Measurements from ENCODE around the gene PIN1. TPM values are rescaled to one million over a fixed set of nuclear protein-coding genes. Genes with fewer than 3 reads are reported as not detected.

PIN1 gene
- total RNA-seq, 2 experiments from 2014 or later: 95.5 to 107 TPM

GRCh38 chr19:9847087-9847671, 12.1 kb downstream of the PIN1 start:
- CTCF ChIA-PET: interaction anchor here (0.6 to 1.1 kb wide), 3 partner anchors 17 to 356 kb away, joined by 3 read pairs; no protein-coding TSS in a partner anchor
- POLR2A ChIA-PET: no interaction called here

DNA sequence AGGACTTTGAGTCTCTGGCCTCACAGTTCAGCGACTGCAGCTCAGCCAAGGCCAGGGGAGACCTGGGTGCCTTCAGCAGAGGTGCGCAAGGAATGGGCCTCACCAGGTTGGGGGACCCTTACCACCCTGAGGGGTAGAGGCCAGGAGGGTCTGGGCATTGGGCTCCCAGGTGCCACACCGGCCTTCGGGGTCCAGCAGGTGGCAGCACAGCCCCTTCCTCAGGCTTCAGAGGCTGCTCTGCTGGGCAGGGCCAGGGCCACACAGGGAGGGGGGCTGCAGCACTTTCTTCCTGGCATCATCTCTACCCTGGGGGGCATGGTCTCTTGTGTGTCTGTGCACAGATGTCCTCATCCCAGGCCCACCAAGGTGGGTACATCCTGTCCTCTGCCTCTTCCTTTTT, 12.9 kb downstream of the PIN1 start:
- ChIA-PET CTCF (interaction anchor here (0.6 kb wide), 2 partner anchors 151 to 355 kb away, joined by 3 read pairs; no protein-coding TSS in a partner anchor), POLR2A (no interaction called here)

- ChIA-PET CTCF (no interaction called here), POLR2A (no interaction called here)
Observed at GRCh38 chr19:9848762-9849161, 13.6 kb downstream of the PIN1 start.

DNA sequence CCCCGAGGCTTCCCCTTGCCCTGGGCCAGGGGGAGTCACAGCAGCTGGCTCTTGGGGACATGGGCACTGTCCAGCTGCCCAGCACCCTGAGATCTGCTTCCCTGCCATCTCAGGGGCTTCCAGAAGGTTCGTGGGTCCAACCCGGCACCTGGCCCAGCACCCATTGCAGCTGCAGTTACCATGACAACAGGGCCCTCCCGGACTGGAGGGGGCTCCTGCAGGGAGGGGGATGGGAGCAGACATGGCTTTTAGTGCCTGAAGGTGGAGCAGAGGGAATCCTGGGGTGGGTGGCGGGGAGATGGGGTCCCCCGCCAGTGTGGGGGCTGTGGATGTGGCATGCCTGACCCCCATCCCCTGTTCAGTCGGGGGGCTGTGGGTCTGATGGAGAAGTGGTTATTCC, 14.7 kb downstream of the PIN1 start:
- ChIA-PET POLR2A (no interaction called here), CTCF (no interaction called here)

GRCh38 chr19:9850235-9850959, 15.3 kb downstream of the PIN1 start:
- ChIA-PET CTCF (no interaction called here), POLR2A (no interaction called here)

DNA sequence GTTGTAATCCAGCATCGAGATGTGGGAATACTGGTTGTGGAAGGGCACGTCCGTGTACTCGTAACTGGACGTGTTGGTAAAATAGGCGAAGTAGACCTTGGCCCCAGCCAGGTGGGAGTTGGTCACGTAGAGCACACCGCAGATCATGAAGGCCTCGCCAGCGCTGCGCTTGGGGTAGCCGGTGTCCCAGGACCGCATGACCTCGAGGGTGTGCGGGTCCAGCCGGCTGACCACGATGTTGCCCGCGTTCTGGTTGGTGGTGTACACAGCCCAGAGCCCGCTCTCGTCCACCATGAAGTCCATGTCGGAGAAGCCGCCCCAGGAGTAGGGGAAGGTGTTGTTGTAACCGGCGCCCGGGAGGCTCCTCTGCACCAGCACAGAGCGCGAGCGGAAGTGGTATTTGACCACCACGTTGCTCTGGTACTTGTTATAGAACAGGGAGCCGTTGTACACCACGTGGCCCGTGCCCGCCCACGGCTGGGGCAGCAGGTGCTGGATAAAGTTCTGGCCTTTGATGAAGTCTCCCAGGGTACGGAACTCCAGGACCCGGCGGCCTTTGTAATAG, 19.2 kb downstream of the PIN1 start:
- ChIA-PET POLR2A (no interaction called here), CTCF (no interaction called here)

DNA sequence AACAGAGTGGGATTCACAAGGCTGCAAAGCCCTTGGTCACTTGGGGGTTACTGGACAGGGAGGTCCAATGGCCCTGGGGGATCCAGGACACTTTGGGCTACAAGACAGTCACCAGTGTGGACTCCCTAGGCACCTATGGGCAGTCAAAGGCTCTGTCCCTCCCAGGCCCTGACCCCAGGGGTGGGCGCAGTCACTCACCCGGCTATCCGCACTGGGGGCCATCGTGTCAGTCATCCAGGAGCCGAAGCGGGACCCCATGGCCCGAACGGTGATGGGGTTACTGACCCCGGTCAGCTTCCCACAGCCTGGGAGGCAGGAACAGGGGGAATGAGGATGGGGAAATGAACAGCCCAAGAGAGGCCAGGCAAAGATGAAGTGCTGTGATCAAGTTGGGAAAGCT, 21.5 kb downstream of the PIN1 start:
- POLR2A ChIA-PET: no interaction called here
- CTCF ChIA-PET: no interaction called here

GRCh38 chr19:9857076-9857721, 22.1 kb downstream of the PIN1 start:
- ChIA-PET CTCF (interaction anchor here (1.6 kb wide), 1 partner anchor 22 kb away, joined by 4 read pairs; the partner anchor contains the start of gene PIN1), POLR2A (no interaction called here)

DNA sequence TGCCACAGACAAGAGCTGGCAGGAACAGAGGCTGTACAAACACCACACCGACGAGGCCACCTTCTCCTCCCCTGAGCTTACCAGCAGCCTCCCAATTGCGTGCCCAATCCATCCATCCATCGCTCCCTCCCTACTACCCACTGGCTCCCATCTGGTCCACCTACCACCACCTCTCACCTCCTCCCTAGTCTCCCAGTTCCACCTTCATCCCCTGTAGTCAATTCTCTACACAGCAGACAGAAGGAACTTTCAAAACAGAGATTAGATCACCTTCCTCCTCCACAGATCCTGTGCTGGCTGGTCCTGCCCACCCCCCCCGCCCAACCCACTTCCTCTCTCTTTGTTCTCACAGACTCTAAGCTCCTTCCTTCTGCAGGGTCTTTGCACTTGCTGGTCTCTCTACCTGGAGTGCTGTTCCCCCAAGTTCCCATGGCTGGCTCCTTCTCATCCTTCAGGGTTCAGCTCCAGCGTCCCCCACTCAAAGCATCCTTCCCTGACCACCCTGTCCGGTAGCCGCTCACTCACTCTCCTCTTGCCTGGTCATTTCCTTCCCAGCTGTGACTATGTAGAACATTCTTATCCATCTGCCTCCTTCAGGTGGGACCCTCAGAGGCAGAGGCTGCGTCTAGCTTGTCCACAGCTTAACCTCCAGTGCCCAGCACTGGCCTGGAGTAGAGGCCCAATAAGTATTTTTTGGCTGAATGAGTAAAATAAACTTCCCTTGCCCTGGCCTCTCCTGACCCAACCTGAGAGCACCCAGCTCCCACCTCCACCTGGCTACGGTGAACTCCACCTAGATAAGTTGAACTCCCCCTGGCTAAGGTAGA, 23.0 kb downstream of the PIN1 start:
- ChIA-PET POLR2A (no interaction called here), CTCF (interaction anchor here (1.2 to 1.6 kb wide), 2 partner anchors 9 to 23 kb away, joined by 3 to 4 read pairs; partner anchors contain the start of gene PIN1)

GRCh38 chr19:9858766-9859165, 23.6 kb downstream of the PIN1 start:
- ChIA-PET CTCF (interaction anchor here (1.2 to 1.6 kb wide), 2 partner anchors 8 to 23 kb away, joined by 3 to 4 read pairs; partner anchors contain the start of gene PIN1), POLR2A (no interaction called here)

- ChIA-PET POLR2A (interaction anchor here (0.6 kb wide), 2 partner anchors 92 to 253 kb away, joined by 3 read pairs; partner anchors contain the start of gene ZNF846), CTCF (interaction anchor here (0.7 to 1.3 kb wide), 4 partner anchors 10 to 134 kb away, joined by 3 to 4 read pairs (median 4); partner anchors contain the start of gene PIN1)
Observed at GRCh38 chr19:9860407-9860806, 25.3 kb downstream of the PIN1 start.

GRCh38 chr19:9861503-9861902, 26.4 kb downstream of the PIN1 start:
- POLR2A ChIA-PET: no interaction called here
- CTCF ChIA-PET: interaction anchor here (0.6 kb wide), 1 partner anchor 138 kb away, joined by 3 read pairs; no protein-coding TSS in a partner anchor

DNA sequence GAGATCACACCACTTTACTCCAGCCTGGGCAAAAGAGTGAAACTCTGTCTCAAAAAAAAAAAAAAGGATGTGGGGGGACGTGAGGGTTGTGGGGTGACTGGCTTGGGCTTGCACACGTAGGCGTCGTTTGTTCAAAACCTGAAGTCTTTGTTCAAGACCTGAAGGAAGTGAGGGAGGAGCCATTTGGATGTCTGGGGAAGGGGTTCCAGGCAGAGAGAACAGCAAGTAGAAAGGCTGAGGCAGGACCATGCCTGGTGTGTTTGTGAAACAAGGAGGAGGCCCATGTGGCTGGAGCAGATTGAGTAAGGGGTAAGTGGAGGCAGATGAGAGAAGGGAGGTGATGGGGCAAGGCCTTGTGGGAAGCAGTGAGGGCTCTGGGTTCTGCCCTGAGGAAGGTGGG, 27.8 kb downstream of the PIN1 start:
- ChIA-PET POLR2A (no interaction called here), CTCF (no interaction called here)

DNA sequence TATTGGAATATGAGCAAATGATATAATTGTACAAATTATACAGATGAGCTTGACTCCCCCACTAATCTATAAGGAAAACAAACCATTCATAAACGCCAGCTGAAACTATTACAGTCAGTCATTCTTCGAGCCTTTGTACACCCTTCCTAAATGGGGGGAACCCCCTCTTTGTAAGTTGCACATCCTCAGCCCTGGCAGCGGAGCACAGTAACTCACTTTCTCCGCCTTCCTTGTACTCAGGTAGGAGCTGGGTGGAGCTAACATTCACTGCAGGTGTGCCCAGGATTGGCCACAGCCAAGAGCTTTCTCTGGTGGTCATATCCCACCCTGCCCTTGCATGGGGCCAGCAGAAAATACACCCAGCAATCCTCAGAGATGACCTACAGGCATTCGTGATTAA, 28.6 kb downstream of the PIN1 start:
- ChIA-PET CTCF (interaction anchor here (1.1 kb wide), 1 partner anchor 49 kb away, joined by 3 read pairs; no protein-coding TSS in a partner anchor), POLR2A (no interaction called here)

- ChIA-PET POLR2A (no interaction called here), CTCF (no interaction called here)
Observed at GRCh38 chr19:9865732-9866501, 30.8 kb downstream of the PIN1 start.

- POLR2A ChIA-PET: interaction anchor here (0.7 kb wide), 1 partner anchor 17 kb away, joined by 5 read pairs; no protein-coding TSS in a partner anchor
Observed at GRCh38 chr19:9868983-9869617, 34.0 kb downstream of the PIN1 start.

GRCh38 chr19:9871626-9872338, 36.7 kb downstream of the PIN1 start:
- POLR2A ChIA-PET: interaction anchor here (0.6 kb wide), 1 partner anchor 546 kb away, joined by 9 read pairs; no protein-coding TSS in a partner anchor
- CTCF ChIA-PET: no interaction called here

More at GRCh38 chr19:9868983-9869617, 34.0 kb downstream of the PIN1 start:
- CTCF ChIA-PET: no interaction called here

Data from activated CD8-positive, alpha-beta memory T cell treated with anti-CD3 and anti-CD28 coated beads for 36 hours (primary cell).